Measurements from ENCODE around the gene UQCRC1.

UQCRC1 gene

DNA sequence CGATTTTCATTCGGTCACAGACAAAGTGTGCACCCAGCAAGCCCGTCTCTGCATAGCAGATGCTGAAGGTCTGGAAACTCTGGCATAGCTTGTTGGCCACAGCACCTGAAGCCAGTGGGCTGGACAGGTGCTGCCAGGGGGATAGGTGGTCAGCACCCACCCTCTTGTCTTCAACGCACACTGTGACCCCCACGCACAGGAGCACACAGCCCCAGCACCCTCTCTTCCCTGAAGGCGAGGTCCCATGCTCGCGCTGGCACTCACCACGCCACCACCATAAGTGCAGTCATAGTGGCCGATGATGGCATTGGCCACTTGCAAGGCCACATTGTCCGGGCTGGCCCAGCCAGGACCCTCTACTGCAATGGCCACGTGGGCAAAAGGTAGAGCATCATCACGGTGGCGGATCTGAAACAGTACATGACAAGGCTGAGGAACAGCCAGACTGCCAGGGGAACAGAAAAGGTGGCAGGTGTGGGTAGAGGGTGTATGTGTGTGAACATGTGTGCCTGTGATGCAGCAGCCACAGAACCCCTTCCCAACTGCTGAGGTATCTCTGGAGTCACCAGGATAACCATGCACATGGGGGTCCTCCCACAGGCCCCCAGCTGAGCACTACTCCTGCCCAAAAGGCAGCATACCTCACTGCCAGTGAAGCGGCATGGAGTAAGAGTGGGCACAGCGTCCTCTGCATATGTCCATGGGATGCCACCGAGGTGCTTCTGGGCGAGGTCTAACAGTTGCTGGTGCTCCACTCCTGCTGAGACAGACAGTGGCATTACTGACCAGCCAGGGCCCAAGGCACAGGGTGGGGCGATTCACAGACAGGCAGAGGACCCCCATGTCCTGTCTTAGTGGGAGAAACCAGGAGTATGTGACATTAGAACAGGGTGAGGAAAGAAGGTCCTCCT, 8.5 kb downstream of the UQCRC1 start:
- no peak for TF ChIP-seq TAF1 (IDR thresholded peaks at IDR 0.05; ENCODE audit: borderline replicate concordance, insufficient read depth, low read length)
- TF ChIP-seq, protein P1, sequence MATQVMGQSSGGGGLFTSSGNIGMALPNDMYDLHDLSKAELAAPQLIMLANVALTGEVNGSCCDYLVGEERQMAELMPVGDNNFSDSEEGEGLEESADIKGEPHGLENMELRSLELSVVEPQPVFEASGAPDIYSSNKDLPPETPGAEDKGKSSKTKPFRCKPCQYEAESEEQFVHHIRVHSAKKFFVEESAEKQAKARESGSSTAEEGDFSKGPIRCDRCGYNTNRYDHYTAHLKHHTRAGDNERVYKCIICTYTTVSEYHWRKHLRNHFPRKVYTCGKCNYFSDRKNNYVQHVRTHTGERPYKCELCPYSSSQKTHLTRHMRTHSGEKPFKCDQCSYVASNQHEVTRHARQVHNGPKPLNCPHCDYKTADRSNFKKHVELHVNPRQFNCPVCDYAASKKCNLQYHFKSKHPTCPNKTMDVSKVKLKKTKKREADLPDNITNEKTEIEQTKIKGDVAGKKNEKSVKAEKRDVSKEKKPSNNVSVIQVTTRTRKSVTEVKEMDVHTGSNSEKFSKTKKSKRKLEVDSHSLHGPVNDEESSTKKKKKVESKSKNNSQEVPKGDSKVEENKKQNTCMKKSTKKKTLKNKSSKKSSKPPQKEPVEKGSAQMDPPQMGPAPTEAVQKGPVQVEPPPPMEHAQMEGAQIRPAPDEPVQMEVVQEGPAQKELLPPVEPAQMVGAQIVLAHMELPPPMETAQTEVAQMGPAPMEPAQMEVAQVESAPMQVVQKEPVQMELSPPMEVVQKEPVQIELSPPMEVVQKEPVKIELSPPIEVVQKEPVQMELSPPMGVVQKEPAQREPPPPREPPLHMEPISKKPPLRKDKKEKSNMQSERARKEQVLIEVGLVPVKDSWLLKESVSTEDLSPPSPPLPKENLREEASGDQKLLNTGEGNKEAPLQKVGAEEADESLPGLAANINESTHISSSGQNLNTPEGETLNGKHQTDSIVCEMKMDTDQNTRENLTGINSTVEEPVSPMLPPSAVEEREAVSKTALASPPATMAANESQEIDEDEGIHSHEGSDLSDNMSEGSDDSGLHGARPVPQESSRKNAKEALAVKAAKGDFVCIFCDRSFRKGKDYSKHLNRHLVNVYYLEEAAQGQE (IDR thresholded peaks at IDR 0.05; ENCODE audit: insufficient read depth in 1 of 2, low read depth in 2 of 2, low read length in 2 of 2) = no peak

DNA sequence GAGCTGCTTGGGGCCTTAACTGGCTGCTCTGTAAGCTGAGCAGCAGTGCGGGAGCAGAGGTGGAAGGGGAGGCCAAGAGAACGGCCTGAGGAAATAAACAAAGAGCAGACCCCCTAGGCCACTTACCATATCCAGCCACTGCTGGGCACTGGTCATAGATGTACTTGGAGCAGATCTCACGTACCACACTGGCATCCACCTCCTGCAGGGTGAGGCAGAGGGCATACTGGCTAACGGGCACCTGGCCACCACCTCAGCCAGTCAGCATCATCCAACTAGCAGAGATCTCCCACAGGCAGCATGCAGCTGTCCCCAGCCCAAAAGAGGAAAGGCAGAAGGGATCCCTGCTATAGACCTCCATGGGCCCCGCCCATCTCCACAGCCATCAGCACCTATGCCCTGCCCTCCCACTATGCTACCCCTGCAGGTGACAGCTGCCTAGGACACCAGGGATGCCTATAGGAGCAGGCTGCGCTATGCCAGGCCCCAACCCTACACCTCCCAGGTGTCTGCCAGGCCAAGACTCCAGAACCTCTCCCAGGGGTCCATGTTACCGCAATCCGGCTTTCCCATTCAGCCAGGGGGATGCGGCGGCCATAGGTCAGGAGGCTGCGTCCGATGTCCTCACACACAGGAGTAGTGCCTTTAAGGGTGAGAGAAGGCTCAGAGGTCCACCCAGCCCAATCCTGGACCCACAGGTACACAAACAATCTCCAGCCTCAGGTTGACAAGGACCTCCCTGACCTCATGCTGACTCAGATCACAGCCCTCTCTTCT, 9.7 kb downstream of the UQCRC1 start:
- TF ChIP-seq, protein P1 (IDR thresholded peaks at IDR 0.05; ENCODE audit: insufficient read depth in 1 of 2, low read depth in 2 of 2, low read length in 2 of 2) = no peak
- no peak for TF ChIP-seq SIN3A (IDR thresholded peaks at IDR 0.05; ENCODE audit: borderline replicate concordance, insufficient read depth, low read length)

DNA sequence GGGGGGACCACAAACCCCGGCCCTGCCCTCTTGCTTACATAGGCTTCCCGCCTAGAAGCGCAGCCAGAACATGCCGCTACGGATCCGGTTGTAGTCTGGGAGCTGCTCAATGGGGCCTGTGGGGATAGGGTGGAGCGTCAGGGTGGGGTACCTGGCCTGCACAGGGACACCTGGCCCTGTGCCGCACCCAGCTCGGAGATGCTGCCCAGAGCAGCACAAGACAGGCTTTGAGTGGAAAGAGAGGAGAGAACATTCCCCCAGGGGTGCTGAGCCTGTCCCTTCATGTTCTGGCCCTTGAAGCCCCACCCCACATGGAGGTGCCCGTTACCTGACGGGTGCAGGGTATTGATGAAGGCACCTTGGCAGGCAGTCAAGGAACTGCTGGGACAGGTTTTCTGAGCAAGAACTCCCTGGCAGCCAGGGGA, 10.4 kb downstream of the UQCRC1 start:
- TF ChIP-seq SIN3A (IDR thresholded peaks at IDR 0.05; ENCODE audit: borderline replicate concordance, insufficient read depth, low read length) (no peak), POLR2AphosphoS5 (IDR thresholded peaks at IDR 0.05; ENCODE audit: low read depth, low read length) (no peak)

DNA sequence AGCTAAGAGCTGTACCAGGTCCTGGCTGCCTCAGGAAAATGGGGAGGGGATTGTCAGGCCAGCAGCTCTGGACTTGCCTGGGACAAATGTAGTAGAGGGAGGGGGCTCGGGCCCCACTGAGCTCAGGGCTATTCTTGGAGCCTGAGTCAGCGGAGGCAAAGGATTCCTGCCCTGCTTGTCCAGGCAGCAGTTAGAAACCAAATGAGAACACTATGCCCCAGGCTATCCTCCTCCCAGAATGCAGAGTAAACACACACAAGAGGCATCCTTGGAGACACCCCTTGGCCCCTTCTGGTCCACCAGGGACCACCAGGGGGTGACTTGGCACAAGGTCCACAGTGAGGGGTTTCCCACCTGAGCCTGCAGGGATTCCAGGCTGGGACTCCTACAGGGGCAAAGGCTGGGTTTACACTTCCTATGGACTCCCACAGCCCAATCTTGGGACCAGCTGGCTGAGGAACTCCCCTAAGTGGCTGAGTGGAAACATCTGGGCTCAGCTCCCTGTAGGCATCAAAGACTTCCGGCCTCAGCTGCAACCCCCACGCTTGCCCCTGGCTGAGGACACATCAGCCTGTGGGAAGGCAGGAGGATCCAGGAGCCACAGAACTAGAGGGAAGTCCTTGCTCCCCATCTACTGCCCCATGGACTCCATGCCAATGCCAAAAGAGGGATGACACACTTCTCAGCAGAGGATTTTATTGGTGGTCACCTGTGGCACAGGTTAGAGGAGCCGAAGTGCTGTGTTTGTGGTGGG, 10.9 kb downstream of the UQCRC1 start:
- TF ChIP-seq FOXP2 (optimal IDR thresholded peaks at IDR 0.05; ENCODE audit: borderline replicate concordance, extremely low read depth, extremely low read length, insufficient read depth) (no peak), TAF1 (IDR thresholded peaks at IDR 0.05; ENCODE audit: borderline replicate concordance, insufficient read depth, low read length) (no peak), SIN3A (IDR thresholded peaks at IDR 0.05; ENCODE audit: borderline replicate concordance, insufficient read depth, low read length) (no peak), POLR2AphosphoS5 (IDR thresholded peaks at IDR 0.05; ENCODE audit: low read depth, low read length) (no peak)
- TF ChIP-seq, protein P1 (IDR thresholded peaks at IDR 0.05; ENCODE audit: insufficient read depth in 1 of 2, low read depth in 2 of 2, low read length in 2 of 2) = no peak

DNA sequence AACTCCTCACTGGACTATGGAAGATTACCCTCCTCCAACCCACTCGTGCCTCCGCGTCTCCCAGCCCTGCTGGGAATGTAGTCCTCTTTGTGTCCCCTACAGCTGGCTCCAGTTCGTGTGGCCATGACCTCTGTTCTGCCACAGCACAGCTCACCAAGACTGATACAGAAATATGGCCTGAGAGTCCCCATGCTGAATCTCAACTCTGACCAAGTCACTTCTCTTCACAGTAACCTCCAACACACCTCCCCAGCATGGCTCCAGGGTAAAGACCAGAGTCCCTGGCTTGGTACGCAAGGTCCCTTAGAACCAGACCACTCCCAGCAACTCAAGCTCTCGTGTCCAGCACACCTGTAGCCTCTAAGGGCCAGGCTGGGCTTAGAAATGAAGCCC, 12.0 kb downstream of the UQCRC1 start:
- no peak for TF ChIP-seq SIN3A (IDR thresholded peaks at IDR 0.05; ENCODE audit: borderline replicate concordance, insufficient read depth, low read length)
- TF ChIP-seq TAF1 (IDR thresholded peaks at IDR 0.05; ENCODE audit: borderline replicate concordance, insufficient read depth, low read length) = no peak
- TF ChIP-seq FOXP2 (optimal IDR thresholded peaks at IDR 0.05; ENCODE audit: borderline replicate concordance, extremely low read depth, extremely low read length, insufficient read depth) = no peak
- no peak for TF ChIP-seq POLR2AphosphoS5 (IDR thresholded peaks at IDR 0.05; ENCODE audit: low read depth, low read length)
- TF ChIP-seq, protein P1 (IDR thresholded peaks at IDR 0.05; ENCODE audit: insufficient read depth in 1 of 2, low read depth in 2 of 2, low read length in 2 of 2) = no peak
